Measurements from ENCODE around the gene NPSR1.
"Not testable (repeated sequence)": the region's sequence is repeated elsewhere in the genome, so short reads cannot be mapped to it uniquely, and the experiment has no call there.

The NPSR1 gene

GRCh38 chr7:34759477-34760125 lies 101.6 kb downstream of the NPSR1 start:
- peak; percentile 52 for DNase-seq

- no peak for DNase-seq
These were observed 102.3 kb downstream of the NPSR1 start for GRCh38 chr7:34760271-34760670.

GRCh38 chr7:34761206-34761605 lies 103.2 kb downstream of the NPSR1 start:
- no peak for DNase-seq

- DNase-seq: no peak
These were observed 103.6 kb downstream of the NPSR1 start for GRCh38 chr7:34761627-34762026.

DNA sequence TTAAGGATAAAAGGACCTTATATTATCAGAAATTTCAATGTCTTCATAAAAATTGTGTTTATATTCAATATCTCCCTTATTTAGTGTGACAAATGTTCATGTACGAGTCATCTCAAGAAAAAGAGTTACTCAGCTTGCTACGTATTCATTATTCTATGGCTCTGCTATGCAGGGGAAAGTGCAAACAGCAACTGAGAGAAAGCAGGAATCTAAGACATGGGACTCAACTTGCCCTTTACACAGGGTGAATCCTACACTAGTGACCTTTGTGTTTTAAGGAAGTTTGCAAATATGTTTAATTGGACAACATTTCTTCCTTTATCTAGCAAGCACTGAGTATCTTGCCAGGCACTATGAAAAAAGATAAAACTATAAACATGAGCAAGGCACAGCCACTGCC lies 104.7 kb downstream of the NPSR1 start:
- no peak for DNase-seq

DNA sequence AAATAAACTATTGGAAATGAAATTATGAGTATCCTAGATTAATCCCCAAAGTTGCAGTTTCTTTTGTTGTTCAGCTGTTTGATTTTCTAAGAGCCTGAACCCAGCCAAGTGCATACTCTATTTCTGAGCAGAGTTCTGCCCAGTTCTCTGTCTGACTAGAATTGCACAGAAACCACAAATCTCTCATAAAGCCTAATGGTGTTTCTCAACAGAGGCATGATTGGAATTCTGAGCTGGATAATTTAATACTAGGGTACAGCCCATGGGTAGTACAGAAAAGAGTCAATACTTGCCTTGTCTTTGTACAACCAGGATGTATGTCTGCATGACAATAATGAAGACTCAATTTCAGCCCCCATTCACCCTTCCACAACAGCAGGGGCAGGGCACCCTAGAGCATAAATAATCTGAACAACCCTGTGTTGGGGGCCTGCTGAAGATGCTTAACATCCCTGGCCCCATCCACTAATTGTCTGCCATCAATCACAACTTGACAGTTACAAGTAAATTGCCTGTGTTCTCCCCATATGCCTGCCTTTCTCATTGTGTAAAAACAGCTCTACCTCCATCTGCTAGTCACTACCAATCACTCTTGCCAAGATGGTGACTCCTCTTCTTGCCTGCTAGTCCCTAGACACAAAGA lies 114.4 kb downstream of the NPSR1 start:
- no peak for DNase-seq

GRCh38 chr7:34776748-34777358 lies 118.8 kb downstream of the NPSR1 start:
- DNase-seq: no peak

DNA sequence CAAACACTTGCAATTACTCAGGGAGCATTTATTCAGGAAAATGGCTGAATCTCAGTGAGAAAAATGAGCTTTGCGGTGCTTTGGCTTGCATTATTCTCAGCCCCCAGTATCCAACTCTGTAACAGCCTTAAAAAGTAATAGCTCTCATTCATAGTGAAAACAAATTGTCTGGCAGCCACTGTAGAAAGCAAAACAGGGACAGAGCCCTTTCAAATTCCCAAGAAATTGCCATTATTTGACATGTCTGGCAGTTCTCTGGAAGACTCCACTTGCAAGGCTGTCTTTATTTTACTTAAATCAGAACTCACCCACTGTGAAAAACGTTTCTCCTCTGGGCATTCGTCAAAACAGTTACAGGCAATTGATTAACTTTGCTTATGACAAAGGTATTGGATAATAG lies 122.5 kb downstream of the NPSR1 start:
- no peak for DNase-seq

DNA sequence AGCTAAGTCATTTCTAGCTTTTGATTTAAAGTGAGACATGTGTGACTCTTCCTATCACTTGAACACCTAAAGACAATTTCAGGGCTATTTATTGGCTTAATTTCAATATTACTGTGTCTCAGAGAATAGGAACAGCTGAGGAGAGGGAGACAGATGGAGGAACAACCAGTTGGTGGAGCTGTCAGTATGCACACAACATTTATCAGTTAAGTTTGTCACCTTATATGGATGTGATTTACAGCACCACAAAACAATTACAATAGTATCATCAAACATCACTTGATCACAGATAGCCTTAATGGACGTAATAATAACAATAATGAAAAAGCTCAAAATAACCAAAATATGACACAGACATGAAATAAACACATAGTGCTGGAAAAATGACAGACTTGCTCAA lies 129.6 kb downstream of the NPSR1 start:
- DNase-seq: no peak

GRCh38 chr7:34806831-34807230 lies 148.8 kb downstream of the NPSR1 start:
- DNase-seq: no peak

DNA sequence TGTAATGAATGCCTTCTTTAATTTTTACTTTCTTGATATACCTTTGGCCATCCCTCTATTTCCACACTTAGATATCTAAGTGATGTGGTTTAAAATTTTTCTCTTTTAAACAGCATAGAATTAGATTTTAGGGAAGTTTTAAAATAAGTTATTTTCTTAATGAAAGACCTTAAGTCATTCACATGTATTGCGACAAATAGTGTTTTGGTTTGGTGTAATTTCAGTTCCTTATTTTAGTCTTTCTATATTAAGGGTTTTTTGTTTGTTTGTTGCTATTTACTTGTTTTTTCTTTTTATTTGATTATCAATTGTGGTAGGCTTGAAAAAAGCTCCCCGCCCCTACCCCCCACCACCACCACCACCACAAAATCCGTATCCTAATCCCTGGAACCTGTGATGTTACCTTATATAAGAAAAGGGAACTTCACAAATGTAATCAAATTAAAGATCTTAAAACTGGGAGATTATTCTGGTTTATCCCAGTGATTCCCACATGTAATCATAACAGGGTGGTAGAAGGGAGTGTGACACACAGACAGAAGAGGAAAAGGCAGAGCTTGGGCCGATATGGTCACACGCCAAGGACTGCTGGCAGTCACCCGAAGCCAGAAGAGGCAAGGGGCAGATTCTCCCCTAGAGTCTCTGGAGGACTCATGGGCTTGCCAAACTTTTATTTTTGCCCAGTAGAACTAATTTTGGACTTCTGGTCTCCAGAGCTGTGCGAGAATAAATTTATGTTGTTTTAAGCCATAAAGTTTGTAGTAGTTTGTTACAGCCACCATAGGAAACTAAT lies 149.7 kb downstream of the NPSR1 start:
- DNase-seq: no peak

GRCh38 chr7:34814203-34814842 lies 156.3 kb downstream of the NPSR1 start:
- not testable (repeated sequence) for DNase-seq

DNA sequence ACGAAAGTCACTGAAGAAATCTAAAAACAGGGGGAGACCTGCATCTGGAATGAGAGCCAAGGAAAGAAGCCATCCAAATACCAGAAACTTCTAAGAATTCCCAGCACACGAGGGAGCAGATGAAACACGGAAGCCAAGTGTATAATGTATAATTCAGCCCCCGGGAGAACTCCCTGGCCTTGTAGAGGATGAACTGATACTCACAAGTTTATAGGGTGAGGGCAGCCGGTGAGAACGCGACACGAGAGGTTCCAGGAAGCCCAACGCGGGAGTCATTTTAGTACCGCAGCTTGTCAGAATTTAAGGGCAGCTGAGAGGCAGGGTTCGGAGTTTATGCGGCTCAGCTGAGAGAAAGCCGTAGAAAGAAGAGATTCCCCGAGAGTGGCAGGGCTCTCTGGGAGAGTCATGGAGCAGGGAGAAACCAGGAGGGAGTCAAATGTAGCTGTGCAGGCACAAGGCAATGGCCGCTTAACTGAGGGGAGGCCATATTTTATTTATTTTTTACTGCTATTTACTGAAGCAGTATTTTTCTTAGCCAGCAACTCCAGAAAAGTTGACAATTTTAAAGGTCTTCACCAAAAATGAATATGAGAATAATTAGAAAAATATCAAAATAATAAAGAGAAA lies 164.0 kb downstream of the NPSR1 start:
- DNase-seq: no peak

- DNase-seq: peak; percentile 35
These were observed 165.7 kb downstream of the NPSR1 start for GRCh38 chr7:34823650-34824258.

DNA sequence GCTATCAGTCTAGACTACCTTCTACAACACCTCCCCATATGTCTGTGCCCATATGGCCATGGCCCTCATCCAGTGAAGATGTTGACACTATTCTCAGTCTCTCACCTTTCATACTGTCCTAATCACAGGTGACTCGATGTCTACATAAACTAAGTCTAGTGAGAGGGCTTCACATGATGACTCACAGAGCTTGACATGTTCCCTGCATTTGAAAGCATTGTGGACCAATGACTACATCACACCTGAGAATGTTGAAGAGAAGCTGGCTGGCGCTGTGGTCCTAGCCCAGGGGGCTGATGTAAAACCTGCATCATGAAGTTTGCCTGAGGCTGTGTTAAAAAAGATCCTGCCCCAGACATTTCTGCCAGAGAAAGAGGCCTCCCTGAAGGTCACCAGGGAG lies 167.2 kb downstream of the NPSR1 start:
- no peak for DNase-seq

DNA sequence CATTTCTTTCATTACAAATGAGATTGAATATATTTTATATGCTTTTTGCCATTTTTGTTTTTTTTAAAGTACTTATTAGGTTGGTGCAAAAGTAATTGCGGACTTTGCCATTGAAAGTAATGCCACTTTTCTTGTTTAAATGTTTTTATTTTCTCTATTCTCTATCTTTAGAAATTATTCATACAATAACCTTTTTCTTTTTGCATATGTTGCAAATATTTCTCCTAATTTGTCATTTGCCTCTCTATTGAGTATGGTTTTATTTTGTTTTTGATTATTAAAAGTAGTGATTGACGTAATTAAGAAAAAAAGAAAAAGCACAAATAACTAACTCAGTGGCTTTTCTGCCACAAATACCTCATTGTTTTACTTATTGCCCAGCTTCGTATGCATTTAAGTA lies 172.4 kb downstream of the NPSR1 start:
- DNase-seq: no peak

DNA sequence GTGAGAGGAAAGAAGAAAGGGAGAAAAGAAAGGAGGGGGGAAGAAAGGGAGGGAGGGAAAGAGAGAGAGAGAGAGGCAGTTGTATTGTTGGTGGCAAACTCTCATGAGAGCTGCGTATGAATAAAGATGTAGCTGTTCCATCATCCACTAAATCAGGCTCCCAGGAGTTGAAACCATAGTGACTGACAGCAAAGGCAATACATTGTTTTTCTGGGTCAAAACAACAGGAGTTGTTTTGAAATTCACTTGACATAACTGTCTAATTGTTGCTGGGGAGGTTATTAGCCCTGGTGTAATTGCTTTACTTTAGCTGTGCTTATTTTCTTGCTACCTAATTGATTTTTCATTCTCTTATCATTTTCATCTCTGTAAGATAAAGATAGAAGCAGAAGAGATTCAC lies 173.4 kb downstream of the NPSR1 start:
- DNase-seq: no peak

- DNase-seq: no peak
These were observed 174.0 kb downstream of the NPSR1 start for GRCh38 chr7:34832020-34832419.

GRCh38 chr7:34835901-34836600 lies 178.0 kb downstream of the NPSR1 start:
- no peak for DNase-seq

- no peak for DNase-seq
These were observed 179.3 kb downstream of the NPSR1 start for GRCh38 chr7:34837316-34837715.

GRCh38 chr7:34837801-34838201 lies 179.8 kb downstream of the NPSR1 start:
- DNase-seq: no peak

DNA sequence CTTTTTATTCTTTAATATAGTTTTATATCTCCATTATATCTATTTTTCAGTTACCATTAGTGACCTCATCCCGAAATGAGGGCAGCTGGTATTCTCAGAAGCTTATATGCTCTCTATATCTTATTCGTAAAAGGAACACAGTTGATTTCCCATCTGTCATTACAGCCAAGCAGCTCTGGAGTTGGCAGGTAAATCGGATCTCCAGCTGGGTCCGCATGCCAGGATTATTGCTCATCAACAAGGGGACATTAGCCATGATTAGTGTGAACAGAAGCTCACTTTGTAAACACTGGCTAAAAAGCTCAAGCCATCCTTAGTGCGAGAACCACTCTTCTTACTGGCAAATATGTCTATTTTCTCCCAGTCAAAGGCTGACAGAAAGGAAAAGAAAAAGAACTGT lies 180.3 kb downstream of the NPSR1 start:
- DNase-seq: no peak
